Keratinocyte (primary cell): ENCODE results near the gene CMKLR1. TPM values are rescaled to one million over a fixed set of nuclear protein-coding genes. Genes with fewer than 3 reads are reported as not detected.

Experiments
- DNase-seq: peaks from one replicate; pipeline ENCODE4 v3.0.0-alpha.2; 2011; ENCODE audit warnings: low read depth, missing footprints, low spot score
- FAIRE-seq: peaks from 2 replicates; lab custom pipeline; 2011; peaks lifted over from hg19 to GRCh38; lab: Jason Lieb, UNC
- H2AFZ ChIP-seq: 2 replicates; pipeline ENCODE4 v1.6.0; 2012; ENCODE audit warnings: low read length, control low read depth, inconsistent platforms; ENCODE audit not compliant: control insufficient read depth
- H3K27ac ChIP-seq: 2 replicates; pipeline ENCODE4 v1.5.1; 2011; ENCODE audit warnings: low read length; ENCODE audit not compliant: control insufficient read depth, insufficient read depth
- H3K27me3 ChIP-seq: 3 replicates; pipeline ENCODE4 v1.6.0; 2011; ENCODE audit warnings: low read length; ENCODE audit not compliant: control insufficient read depth, insufficient read depth; ENCODE audit errors: extremely low read depth
- H3K36me3 ChIP-seq, 2 experiments: 2 replicates in 1 of 2; 3 replicates in 1 of 2; pipeline ENCODE4 v1.5.1; 2011; ENCODE audit warnings: low read length in 2 of 2, mild to moderate bottlenecking in 1 of 2; ENCODE audit not compliant: control insufficient read depth in 2 of 2, insufficient read depth in 2 of 2; ENCODE audit errors: extremely low read depth in 1 of 2
- H3K4me1 ChIP-seq: 3 replicates; pipeline ENCODE4 v1.5.1; 2011; ENCODE audit warnings: low read length; ENCODE audit not compliant: control insufficient read depth, insufficient read depth; ENCODE audit errors: extremely low read depth
- H3K4me2 ChIP-seq: 3 replicates; pipeline ENCODE4 v1.6.0; 2011; ENCODE audit warnings: low read depth, low read length; ENCODE audit not compliant: control insufficient read depth, insufficient read depth; ENCODE audit errors: extremely low read depth
- H3K4me3 ChIP-seq, 3 experiments: fragments of 200-600 bp in 1 of 3; sonication (generic) in 1 of 3; 2 replicates in 2 of 3; 3 replicates in 1 of 3; pipeline ENCODE4 v1.5.1; 2011 to 2016; ENCODE audit warnings: low read length in 3 of 3, mild to moderate bottlenecking in 3 of 3, control low read depth in 2 of 3, inconsistent platforms in 1 of 3, low read depth in 1 of 3, mixed read lengths in 1 of 3, mixed run types in 1 of 3, moderate library complexity in 1 of 3; ENCODE audit not compliant: control insufficient read depth in 2 of 3, insufficient read depth in 2 of 3; ENCODE audit errors: extremely low read depth in 1 of 3
- H3K79me2 ChIP-seq: 2 replicates; pipeline ENCODE4 v1.6.0; 2012; ENCODE audit warnings: low read length; ENCODE audit not compliant: control insufficient read depth, insufficient read depth
- H3K9ac ChIP-seq: 3 replicates; pipeline ENCODE4 v1.6.0; 2011; ENCODE audit warnings: low read length; ENCODE audit not compliant: control insufficient read depth, insufficient read depth; ENCODE audit errors: extremely low read depth
- H3K9me1 ChIP-seq: 3 replicates; pipeline ENCODE4 v1.6.0; 2011; ENCODE audit warnings: low read length; ENCODE audit not compliant: control insufficient read depth, insufficient read depth; ENCODE audit errors: extremely low read depth
- H3K9me3 ChIP-seq: 2 replicates; pipeline ENCODE4 v1.5.1; 2012; ENCODE audit warnings: low read depth, low read length; ENCODE audit not compliant: control insufficient read depth
- H4K20me1 ChIP-seq: 3 replicates; pipeline ENCODE4 v1.6.0; 2011; ENCODE audit warnings: low read length; ENCODE audit not compliant: control insufficient read depth, insufficient read depth; ENCODE audit errors: extremely low read depth
- CTCF ChIP-seq, 3 experiments: IDR thresholded peaks in 1 of 3; conservative IDR thresholded peaks in 1 of 3; optimal IDR thresholded peaks in 1 of 3; 2 replicates in 2 of 3; 3 replicates in 1 of 3; pipeline versions ENCODE3 to v1.5.1; 2011; ENCODE audit warnings: low read length in 3 of 3, mild to moderate bottlenecking in 3 of 3, moderate library complexity in 2 of 3, control low read depth in 1 of 3, inconsistent platforms in 1 of 3; ENCODE audit not compliant: insufficient read depth in 2 of 3; ENCODE audit errors: extremely low read depth in 1 of 3
- EZH2 ChIP-seq: IDR thresholded peaks from one replicate; pipeline ENCODE4 v1.6.1; 2012; ENCODE audit warnings: inconsistent platforms, mild to moderate bottlenecking, low read length, moderate library complexity
- dilution Hi-C: fragments of 300-500 bp; cut with MboI; formaldehyde crosslinking; loops from one replicate; pipeline ENCODE4 v1.7.0; 2020; ENCODE audit warnings: low sequenced_read_pairs; ENCODE audit not compliant: extremely low pct_ligation_motif_present
- polyA plus RNA-seq, 5 experiments: library from polyadenylated mRNA; depleted of rRNA in 3 of 5; stranded (reverse) in 3 of 5; stranded (forward) in 1 of 5; unstranded in 1 of 5; fragments of >200 nt; gene quantifications; 1 replicate in 1 of 5; 2 replicates in 3 of 5; 3 replicates in 1 of 5; pipeline versions ENCODE4 v1.2.1 to v1.2.3, GENCODE V29; 2011 to 2012; ENCODE audit warnings: missing spikeins in 2 of 5, low read depth in 1 of 5, low replicate concordance in 1 of 5

Gene CMKLR1
- polyA plus RNA-seq, 1 donor (not counting 4 experiments of a cell fraction or from before 2014, with no cell fraction given): not detected

DNA sequence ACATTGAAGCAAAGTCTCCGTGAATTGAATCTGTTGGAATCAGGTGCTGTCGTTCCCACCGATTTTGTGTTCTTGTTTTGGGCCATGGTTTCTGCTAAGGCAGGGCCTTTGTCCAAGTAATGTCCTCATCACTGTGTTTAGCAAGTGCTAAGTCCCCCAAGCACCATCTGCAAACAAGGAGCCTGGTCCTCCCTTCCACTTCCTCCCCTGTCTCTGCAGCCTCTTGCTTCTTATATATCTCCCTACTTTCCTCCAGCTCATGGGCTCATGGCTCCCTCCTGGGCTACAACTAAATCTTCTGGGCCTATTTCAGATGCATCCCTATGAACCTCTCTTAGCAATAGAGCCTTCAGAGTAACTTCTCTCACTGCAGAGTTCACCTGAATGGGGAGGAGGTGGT is 25.8 kb upstream of the CMKLR1 start:
- Histone ChIP-seq H3K36me3 (no peaks in the 10 kb centered on the region), H4K20me1 (no peaks in the 10 kb centered on the region), H3K9me3 (no peaks in the 10 kb centered on the region), H3K27me3 (no peaks in the 10 kb centered on the region), H2AFZ (no peak overlapping the region), H3K4me2 (no peak overlapping the region), H3K79me2 (no peaks in the 10 kb centered on the region), H3K27ac (no peak overlapping the region), H3K9me1 (no peaks in the 10 kb centered on the region), H3K9ac (no peak overlapping the region), H3K4me1 (no peaks in the 10 kb centered on the region), H3K4me3 (no peak overlapping the region)
- DNase-seq (no peak), FAIRE-seq (no peak)
- dilution Hi-C loops: no loop called here
- no peak for TF ChIP-seq CTCF (optimal IDR thresholded peaks at IDR 0.05 in 1 of 3, IDR thresholded peaks at IDR 0.05 in 1 of 3, conservative IDR thresholded peaks at IDR 0.05 in 1 of 3; ENCODE audit: extremely low read depth in 1 of 3, insufficient read depth in 2 of 3, low read length in 3 of 3)
- no peak for TF ChIP-seq EZH2

GRCh38 chr12:108363565-108363964 is 24.5 kb upstream of the CMKLR1 start:
- H3K79me2 ChIP-seq: no peaks in the 10 kb centered on the region
- no peak overlapping the region for H3K27ac ChIP-seq
- H3K27me3 ChIP-seq: no peaks in the 10 kb centered on the region
- H4K20me1 ChIP-seq: no peaks in the 10 kb centered on the region
- DNase-seq (no peak), FAIRE-seq (peak; percentile 13)
- dilution Hi-C loops: no loop called here
- no peaks in the 10 kb centered on the region for H3K4me1 ChIP-seq
- H3K36me3 ChIP-seq: no peaks in the 10 kb centered on the region
- H3K9me1 ChIP-seq: no peaks in the 10 kb centered on the region
- TF ChIP-seq EZH2 (no peak), CTCF (optimal IDR thresholded peaks at IDR 0.05 in 1 of 3, IDR thresholded peaks at IDR 0.05 in 1 of 3, conservative IDR thresholded peaks at IDR 0.05 in 1 of 3; ENCODE audit: extremely low read depth in 1 of 3, insufficient read depth in 2 of 3, low read length in 3 of 3) (no peak)
- H3K9me3 ChIP-seq: no peaks in the 10 kb centered on the region
- H3K9ac ChIP-seq: no peak overlapping the region
- no peak overlapping the region for H2AFZ ChIP-seq
- no peak overlapping the region for H3K4me3 ChIP-seq
- H3K4me2 ChIP-seq: no peak overlapping the region
